Activated CD8-positive, alpha-beta memory T cell treated with anti-CD3 and anti-CD28 coated beads for 4 hours (primary cell): ENCODE data around the gene PPBP.
"Not testable (repeated sequence)": the region's sequence is repeated elsewhere in the genome, so short reads cannot be mapped to it uniquely, and the experiment has no call there.

Source experiments
- DNase-seq, 2 donors: peaks; one replicate each; pipeline ENCODE4 v3.0.0-alpha.2; 2020; ENCODE audit warnings: low read depth in 2 of 2

The PPBP gene

GRCh38 chr4:73992050-73992449 is 4.1 kb upstream of the PPBP start:
- no peak for DNase-seq

DNA sequence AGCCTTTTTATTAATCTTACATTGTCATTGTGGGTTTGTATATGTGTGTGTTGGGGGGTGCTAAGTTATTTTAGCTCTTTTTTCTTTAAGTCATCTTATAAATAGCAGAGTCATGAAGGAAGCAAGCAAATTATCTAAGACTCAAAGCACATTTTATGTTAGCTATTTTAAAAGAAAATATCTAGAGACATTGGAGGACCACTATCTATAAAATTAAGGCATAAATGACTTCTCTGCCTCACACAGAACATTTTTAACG is 3.7 kb upstream of the PPBP start:
- no peak for DNase-seq

DNA sequence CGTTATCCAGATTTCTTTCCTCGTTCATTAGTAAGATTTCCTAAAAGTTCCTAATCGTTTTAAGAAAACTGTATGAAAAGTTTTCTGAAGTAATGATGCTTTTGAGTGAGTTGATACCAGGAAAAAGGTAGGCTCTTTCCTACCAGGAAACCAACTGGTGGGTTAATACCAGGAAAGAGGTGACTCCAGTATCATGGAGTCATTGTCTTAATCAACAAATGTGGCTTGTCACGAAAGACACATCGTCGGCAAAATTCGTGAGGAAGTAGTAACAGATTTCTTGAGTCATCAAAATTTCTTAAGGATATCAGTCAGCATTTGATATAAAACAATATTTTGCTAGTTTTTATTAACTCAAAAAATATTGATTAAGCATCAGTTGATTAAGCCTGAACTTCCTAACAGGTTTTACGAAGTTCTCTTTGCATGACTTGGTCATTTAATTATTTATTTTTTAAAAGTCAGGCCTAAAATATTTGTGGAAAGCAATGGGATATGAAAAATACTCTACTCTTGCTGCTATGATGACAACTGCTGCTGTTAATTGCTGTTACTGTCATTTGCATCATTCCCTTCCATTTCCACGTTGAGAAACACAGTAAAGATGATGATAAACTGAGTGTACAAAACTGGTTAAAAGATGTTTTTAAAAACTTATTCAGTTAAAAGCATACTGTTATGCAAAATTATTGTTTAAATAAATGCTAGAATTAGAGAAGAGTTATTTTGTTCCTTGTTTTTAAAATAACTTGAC is 3.2 kb upstream of the PPBP start:
- DNase-seq, result no peak

DNA sequence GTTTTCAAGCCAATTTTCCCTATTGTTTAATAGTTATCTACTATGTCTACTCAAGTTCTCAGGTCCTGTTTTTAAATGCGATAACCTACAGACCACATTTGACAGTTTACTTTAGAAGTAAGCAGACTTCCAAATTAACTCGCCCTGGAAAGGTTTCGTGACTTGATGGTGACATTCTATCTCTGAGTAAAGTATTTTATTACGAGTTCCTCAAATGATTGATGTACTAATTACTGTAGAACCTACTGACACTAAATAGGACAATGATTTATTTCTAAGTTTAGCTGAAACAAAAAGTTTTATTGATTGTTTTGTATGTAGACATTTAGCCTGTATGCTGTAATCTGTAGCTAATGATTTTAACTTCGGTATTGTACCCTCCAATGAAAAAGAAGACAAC is 1.9 kb upstream of the PPBP start:
- DNase-seq, result no peak

- no peak for DNase-seq
Measured at GRCh38 chr4:73989031-73989430, 1.0 kb upstream of the PPBP start.

DNA sequence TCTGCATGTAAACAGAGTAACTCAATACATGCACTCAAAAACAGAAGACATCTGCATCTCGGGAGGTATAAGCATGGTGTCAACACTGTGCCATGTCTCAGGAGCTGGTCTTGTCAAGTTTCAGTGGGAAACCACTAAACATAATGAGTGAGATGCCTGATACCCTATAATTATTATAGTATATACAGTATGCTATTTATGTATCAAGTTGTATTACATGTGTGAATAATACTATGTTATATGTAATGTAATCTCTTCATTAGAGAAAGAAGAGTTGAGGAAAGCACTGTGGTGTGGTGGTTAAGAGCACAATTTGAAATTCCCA is 2.5 kb downstream of the PPBP start:
- no peak for DNase-seq

DNA sequence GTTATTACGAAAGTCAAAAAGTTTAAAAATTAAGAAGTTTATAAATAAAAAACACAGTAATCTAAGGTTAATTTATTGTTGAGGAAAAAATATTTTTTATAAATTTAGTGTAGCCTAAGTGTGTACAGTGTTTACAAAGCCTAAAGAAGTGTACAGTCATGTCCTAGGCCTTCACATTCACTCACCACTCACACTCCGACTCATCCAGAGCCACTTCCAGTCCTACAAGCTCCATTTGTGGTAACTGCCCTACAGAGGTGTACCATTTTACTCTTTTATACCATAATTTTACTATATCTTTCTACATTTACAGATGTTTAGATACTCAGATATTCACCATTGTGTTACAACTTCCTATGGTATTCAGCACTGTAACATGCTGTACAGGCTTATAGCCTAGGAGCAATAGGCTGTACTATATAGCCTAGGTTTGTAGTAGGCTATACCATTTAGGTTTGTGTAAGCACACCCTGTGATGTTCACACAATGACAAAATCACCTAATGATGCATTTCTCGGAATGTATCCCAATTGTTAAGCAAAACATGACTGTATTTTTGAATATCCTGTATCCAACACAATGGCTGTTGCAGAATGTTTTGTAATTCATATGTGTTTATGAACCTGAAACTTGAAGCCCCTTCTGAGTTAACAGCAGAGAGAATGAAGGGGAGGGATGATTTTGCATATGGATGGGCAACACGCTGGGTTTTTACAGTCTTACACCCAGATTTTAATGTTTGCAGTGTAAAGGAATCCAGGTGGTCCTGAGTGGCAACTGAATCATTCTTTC is 3.1 kb downstream of the PPBP start:
- DNase-seq, result no peak

- DNase-seq, result not testable (repeated sequence)
Measured at GRCh38 chr4:73981175-73981574, 6.8 kb downstream of the PPBP start.

GRCh38 chr4:73979407-73979957 is 8.5 kb downstream of the PPBP start:
- DNase-seq, result no peak

GRCh38 chr4:73978886-73979285 is 9.1 kb downstream of the PPBP start:
- DNase-seq, result no peak

GRCh38 chr4:73976716-73977115 is 11.3 kb downstream of the PPBP start:
- DNase-seq, result no peak

DNA sequence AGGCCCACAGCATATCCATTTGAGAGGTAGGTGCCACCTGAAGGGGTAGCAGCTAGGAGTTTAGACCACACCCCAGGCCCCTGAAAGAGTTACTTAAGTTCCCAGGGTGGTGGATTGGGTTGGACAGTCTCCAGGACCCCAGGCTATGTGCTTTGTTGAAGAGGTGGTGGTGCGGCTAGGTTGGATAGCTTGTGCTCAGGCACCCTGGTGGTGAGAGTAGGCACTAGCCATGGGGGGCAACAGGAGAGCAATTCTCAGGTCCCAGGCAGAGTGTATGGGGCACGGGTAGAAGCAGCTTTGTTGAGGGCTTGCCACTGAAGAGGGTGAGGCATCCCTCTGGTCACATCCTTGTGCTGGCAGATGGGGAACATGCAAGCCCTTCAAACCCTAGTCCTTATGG is 11.8 kb downstream of the PPBP start:
- no peak for DNase-seq

DNA sequence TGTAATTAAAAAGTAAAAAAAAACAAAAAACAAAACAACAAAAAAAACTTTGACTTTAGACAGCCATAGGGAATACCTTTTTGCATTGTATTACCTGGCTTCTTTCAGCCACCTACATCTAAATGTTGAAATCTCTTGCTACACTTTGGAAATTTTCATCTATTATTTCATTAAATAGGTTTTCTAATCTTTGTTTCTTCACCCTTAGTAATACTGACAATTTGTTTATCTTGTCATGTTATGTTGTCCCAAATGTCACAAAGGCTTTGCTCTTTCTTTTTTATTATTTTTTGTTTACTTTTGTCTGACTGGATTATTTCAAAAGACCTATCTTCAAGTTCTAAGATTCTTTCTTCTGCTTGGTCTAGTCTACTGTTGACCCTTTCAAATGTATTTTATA is 13.6 kb downstream of the PPBP start:
- no peak for DNase-seq

GRCh38 chr4:73970945-73971344 is 17.0 kb downstream of the PPBP start:
- no peak for DNase-seq

GRCh38 chr4:73970011-73970410 is 18.0 kb downstream of the PPBP start:
- DNase-seq, result no peak

DNA sequence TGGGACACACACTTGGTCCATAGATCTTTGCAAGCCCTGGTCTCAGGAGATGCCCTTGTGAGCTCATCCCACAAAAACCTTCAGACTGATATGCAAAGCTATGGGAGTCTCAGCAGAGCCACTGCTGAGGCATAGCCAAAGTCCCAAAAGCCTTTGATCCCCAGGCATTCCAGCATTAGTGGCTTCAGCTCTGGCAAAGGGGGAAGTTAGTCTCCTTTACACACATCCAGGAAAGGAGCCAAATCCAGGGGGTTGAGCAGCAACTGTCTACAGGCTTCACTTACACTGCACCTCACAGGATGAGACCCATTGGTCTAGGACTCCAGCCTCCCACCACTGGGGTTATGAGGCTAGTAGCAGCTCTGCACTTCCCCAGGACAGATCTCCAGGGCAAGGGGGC is 20.1 kb downstream of the PPBP start:
- DNase-seq, result no peak

DNA sequence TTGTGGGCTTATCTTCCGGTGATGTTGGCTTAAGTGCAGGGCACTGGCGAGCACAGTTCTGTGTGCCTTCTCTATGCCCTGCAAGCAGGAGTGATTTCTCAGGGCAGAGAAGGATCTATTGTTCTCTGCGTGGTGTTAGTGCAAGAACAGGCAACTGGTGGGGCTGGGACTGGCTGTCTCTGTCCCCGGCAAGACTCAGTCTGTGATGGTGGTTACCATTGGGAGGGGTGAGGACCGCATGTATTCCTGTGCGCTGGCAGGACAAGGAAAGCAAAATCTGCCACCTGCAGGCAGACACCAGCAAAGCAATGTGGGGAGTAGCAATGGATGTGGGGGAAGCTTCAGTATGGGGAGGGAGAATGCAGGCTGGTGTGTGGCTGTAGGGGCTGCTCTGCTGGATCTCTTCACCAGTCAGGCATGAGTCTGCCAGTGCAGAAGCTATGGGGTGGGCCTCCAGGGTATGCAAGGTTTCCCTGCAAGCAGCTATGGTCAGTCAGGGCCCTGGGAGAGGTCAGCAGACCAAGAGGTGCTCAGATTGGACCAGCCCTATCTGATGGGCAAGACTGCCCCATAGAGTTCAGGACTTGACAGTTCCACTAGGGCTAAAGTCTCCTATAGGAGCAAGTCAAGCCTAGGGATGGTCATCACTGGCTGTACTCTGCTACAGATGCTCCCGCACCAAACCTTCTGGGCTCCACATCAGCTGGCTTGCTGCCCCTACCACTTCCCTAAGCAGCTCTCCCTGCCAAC is 23.0 kb downstream of the PPBP start:
- DNase-seq, result no peak

DNA sequence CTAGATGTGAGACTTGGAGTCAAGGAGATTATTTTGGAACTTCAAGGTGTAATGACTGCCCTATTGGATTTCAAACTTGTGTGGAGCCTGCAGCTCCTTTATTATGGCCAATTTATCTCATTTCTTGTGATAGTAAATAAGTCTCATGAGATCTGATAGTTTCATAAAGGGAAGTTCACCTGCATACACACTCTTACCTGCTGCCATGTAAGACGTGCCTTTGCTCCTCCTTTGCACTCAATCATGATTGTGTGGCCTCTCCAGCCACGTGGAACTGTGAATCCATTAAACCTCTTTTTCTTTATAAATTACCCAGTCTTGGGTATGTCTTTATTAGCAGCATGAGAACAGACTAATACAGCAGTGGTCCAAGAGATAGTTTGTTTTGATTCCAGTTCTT is 25.3 kb downstream of the PPBP start:
- DNase-seq, result no peak

DNA sequence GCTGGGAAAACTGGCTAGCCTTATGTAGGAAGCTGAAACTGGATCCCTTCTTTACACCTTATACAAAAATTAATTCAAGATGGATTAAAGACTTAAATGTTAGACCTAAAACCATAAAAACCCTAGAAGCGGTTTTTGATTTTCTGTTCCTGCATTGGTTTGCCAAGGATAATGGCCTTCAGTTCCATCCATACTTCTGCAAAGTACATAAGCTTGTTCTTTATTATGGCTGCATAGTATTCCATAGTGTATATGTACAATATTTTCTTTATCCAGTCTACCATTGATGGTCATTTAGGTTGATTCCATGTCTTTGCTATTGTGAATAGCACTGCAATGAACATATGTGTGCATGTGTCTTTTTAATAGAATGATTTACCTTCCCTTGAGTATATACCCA is 28.9 kb downstream of the PPBP start:
- DNase-seq, result not testable (repeated sequence)

GRCh38 chr4:73952352-73952751 is 35.6 kb downstream of the PPBP start:
- DNase-seq, result no peak

- DNase-seq, result not testable (repeated sequence)
Measured at GRCh38 chr4:73950376-73950920, 37.5 kb downstream of the PPBP start.

DNA sequence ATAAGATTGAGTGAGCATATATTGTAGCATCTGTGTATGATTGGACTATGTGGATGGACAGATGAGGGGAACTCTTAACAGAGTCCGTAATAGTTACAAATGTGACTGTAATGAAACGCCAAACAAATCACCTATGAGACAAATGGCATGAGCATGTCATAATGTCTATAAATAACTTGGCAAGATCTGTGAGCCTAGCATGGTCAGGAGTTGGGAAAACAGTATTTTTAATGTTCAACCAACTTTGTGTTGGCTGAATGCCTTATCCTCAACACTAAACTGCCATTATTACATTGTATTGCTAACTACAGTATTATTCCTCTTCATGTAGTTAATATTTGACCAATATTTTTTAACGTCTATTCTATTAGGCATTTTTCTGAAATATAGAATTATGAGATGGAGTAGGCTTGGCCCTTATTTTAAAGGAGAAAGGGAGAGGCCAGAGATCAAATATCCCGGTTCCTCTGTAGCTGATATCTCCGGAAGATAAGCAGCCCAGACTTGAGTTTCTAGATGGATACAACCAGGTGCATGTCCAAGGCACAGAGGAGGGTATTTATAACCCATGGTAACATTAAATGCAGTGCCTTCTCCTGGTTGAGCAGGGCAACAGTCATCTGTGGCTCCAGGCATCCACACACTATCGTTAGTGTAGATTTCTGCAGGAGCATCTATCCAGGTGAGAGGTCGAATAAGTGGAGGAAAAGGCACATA is 38.8 kb downstream of the PPBP start:
- DNase-seq, result no peak
